HAP-1 (cell line): Measurements from ENCODE around the gene TNIK.

Experiments used
- DNase-seq, 2 experiments: peaks; one replicate each; pipeline ENCODE4 v3.0.0-alpha.2; 2016 to 2020; ENCODE audit warnings: low spot score in 2 of 2
- H3K27me3 ChIP-seq: fragments of 250-450 bp; sonication (Bioruptor Pico); 2 replicates; pipeline ENCODE4 v1.5.1; 2020; ENCODE audit warnings: low read depth, mild to moderate bottlenecking, moderate library complexity
- H3K36me3 ChIP-seq: fragments of 250-450 bp; sonication (Bioruptor Pico); replicated peaks from 2 replicates; pipeline ENCODE4 v1.5.1; 2020; ENCODE audit warnings: mild to moderate bottlenecking
- H3K4me1 ChIP-seq: fragments of 250-450 bp; sonication (Bioruptor Pico); 2 replicates; pipeline ENCODE4 v1.5.1; 2020; ENCODE audit warnings: mild to moderate bottlenecking
- H3K4me3 ChIP-seq: fragments of 250-450 bp; sonication (Bioruptor Pico); 2 replicates; pipeline ENCODE4 v1.5.1; 2020; ENCODE audit warnings: mild to moderate bottlenecking, moderate library complexity
- H3K9me3 ChIP-seq: fragments of 250-450 bp; sonication (Bioruptor Pico); 2 replicates; pipeline ENCODE4 v1.5.1; 2020; ENCODE audit warnings: mild to moderate bottlenecking, moderate library complexity
- in situ Hi-C: fragments of 300-500 bp; cut with MboI; formaldehyde crosslinking; loops from 3 replicates; pipeline ENCODE4 v1.14.3; 2020; ENCODE audit warnings: low sequenced_read_pairs, inconsistent platforms, mixed read lengths

The TNIK gene

DNA sequence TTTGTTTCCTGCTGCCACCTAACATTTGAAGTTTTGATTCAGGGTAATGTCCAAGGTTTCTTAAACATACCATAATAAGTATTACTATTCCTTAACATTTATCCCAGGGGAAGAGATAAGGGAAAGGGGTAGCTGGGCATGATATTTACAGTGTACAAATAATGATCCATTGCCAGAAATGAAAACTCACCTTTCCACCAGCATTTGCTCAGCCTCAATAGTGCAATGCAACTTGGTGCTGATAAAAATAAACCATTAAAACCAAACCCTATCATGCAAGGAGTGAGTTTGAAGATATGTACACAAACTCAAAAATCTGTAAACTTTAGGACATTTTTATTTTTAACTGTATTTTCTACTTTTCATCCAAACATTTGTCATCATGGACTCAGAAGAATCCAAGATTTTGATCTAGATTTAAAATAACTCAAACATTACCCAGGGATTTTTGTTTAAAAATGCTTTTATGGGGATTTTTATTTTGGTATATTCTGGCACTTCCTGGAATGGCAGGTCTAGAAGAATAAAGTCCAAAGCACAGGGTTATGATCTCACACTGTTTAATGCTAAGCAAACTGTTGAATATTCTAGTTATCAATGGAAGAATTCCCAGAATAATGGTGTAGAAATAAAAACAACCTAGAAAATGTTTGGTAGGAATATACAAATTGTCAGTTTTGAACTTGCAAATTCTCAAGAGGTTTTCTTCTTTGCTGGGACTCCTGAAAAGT, 401.2 kb downstream of the TNIK start:
- in situ Hi-C loops: loop anchor here (25.0 kb wide), 1 partner anchor 503 kb away; no protein-coding TSS in a partner anchor
- no peaks in the 10 kb centered on the region for H3K36me3 ChIP-seq
- H3K4me3 ChIP-seq: no peak overlapping the region
- no peaks in the 10 kb centered on the region; the same call in 1 of the 2 replicates for H3K27me3 ChIP-seq
- no peaks in the 10 kb centered on the region for H3K9me3 ChIP-seq
- no peak for DNase-seq
- H3K4me1 ChIP-seq: no peaks in the 10 kb centered on the region

DNA sequence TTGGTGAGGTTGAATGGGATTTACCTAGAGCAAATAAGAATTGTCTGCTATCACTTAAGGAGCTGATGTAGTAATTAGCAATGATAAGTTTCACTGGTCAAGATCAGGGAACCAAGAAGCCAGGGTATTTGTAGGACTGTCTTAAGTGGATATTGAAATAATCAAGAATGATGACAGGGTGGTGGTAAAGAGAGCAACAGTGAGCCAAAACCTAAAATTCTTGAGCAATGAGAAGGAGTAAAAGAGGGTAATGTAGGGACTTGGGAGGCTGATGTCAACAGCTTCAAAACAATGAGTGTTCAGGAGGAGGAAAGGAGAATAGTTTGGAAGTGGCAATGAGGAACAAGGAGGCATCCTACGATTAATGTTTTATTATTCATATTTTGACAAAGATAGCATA, 402.1 kb downstream of the TNIK start:
- no peaks in the 10 kb centered on the region; the same call in 1 of the 2 replicates for H3K27me3 ChIP-seq
- no peaks in the 10 kb centered on the region for H3K9me3 ChIP-seq
- no peaks in the 10 kb centered on the region for H3K4me1 ChIP-seq
- DNase-seq: no peak
- no peaks in the 10 kb centered on the region for H3K36me3 ChIP-seq
- in situ Hi-C loops: loop anchor here (25.0 kb wide), 1 partner anchor 504 kb away; no protein-coding TSS in a partner anchor
- no peak overlapping the region for H3K4me3 ChIP-seq

DNA sequence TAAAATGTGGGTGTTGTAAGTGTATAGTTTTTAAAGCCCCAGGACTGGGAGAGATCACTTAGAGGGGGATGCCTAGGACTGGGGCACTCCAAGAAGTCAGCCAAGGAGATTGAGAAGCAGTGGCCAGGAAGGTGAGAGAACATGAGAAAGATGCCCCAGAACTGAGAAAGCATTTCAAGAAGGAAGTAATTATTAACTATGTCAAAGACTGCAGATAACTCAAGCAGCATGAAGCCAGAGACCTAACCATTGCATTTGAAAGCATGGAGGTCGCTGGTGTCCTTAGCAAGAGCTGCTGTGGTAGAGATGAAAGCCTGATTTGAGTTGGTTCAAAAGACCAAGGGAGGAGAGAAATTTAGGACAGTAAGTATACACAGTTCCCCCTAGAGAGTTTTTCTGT, 403.1 kb downstream of the TNIK start:
- H3K27me3 ChIP-seq: no peaks in the 10 kb centered on the region; the same call in 1 of the 2 replicates
- H3K36me3 ChIP-seq: no peaks in the 10 kb centered on the region
- H3K4me1 ChIP-seq: no peaks in the 10 kb centered on the region
- no peak overlapping the region for H3K4me3 ChIP-seq
- in situ Hi-C loops: loop anchor here (25.0 kb wide), 1 partner anchor 505 kb away; no protein-coding TSS in a partner anchor
- H3K9me3 ChIP-seq: no peaks in the 10 kb centered on the region
- no peak for DNase-seq

DNA sequence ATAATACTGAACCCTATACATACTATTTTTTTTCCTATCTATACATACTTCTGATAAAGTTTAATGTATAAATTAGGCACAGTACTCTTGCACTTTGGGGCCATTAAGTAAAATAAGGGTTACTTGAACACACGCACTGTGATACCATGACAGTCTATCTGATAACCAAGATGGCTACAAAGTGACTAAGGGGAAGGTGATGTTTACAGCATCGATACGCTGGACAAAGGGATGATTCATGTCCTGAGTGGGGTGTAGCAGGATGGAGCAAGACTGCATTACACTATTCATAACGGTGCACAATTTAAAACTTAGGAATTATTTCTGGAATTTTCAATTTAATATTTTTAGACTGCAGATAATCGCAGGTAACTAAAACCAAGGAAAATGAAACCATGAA, 403.7 kb downstream of the TNIK start:
- Histone ChIP-seq H3K9me3 (no peaks in the 10 kb centered on the region), H3K36me3 (no peaks in the 10 kb centered on the region), H3K4me1 (no peaks in the 10 kb centered on the region), H3K4me3 (no peak overlapping the region), H3K27me3 (no peaks in the 10 kb centered on the region; the same call in 1 of the 2 replicates)
- no peak for DNase-seq
- in situ Hi-C loops: loop anchor here (25.0 kb wide), 1 partner anchor 506 kb away; no protein-coding TSS in a partner anchor

DNA sequence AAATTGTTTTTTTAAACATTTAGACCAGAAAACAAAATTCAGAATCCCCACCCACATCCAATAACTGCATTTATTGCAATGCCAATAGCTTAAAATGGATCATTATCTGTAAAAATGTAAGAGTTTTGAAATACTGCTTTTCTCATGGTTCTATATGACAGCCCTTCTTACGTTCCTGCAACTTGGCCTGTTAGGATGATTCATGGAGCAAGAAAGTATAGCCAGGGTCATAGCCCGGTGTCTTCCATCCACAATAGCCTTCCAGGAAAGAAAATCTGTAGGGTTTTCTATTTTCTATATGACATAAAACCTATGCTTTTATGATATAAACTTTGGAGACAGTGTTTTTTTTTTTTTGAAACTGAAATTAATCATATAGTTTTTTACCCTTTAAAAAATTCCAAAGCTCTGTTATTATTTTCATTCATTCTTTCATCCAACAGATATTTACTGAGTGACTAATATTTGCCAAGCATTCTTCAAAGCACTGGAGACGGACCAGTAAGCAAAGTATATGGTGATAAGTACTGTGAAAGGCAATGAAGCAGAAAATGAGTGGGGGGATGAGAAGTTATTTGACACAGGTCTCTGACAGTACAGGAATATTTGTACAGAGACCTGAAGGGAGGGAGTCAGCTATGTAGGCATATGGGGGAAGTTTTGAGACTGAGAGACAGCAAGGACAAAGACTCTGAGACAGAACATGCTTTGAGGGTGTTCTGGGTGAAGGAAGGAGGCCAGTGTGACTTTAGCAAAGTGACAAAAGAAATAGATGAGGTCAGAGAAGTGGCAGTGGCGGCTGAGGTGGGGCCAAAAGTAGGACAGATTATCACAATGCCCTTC, 404.6 kb downstream of the TNIK start:
- H3K9me3 ChIP-seq: no peaks in the 10 kb centered on the region
- in situ Hi-C loops: loop anchor here (25.0 kb wide), 1 partner anchor 507 kb away; no protein-coding TSS in a partner anchor
- H3K4me1 ChIP-seq: no peaks in the 10 kb centered on the region; the same call in 1 of the 2 replicates
- H3K27me3 ChIP-seq: no peaks in the 10 kb centered on the region; the same call in 1 of the 2 replicates
- H3K36me3 ChIP-seq: no peaks in the 10 kb centered on the region
- DNase-seq: no peak
- H3K4me3 ChIP-seq: no peak overlapping the region

DNA sequence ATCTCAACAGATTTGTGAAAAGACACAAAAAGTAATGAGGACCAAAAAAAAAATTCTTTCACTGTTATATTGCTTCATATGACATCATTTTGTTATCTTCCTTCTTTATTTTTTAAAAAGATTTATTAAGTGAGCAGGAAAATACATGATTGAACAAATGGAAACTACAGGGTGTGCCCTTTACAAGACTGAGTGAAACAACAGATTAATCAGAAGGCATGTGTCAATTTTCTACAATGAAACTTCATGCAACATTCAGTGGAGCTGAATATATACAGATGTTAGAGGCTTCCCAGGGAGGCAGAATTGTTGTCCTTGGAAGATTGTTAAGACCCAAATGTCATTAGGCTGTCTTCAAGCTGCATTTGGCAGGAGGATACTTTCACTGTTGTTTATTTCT, 405.3 kb downstream of the TNIK start:
- Histone ChIP-seq H3K4me3 (no peak overlapping the region), H3K36me3 (no peaks in the 10 kb centered on the region), H3K9me3 (no peaks in the 10 kb centered on the region), H3K4me1 (no peaks in the 10 kb centered on the region; the same call in 1 of the 2 replicates), H3K27me3 (no peaks in the 10 kb centered on the region; the same call in 1 of the 2 replicates)
- in situ Hi-C loops: loop anchor here (25.0 kb wide), 1 partner anchor 507 kb away; no protein-coding TSS in a partner anchor
- DNase-seq: no peak

DNA sequence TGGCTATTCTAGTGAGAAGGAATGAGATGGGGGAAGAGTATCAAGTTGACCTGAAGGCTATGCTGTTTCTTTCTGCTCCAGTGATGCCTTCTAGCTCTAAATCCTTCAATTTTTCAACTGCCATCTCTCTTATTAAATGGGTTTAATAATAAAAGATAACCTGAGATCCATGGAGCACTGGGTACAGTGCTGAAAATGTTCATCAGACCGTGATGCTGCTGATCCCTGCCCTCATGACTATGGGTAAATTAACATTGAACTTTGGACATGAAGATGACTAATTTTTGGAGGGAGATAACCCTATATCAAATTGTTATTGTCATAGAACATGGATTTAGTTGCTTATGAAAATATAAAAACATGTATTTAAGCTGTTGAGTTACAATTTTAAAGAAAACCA, 406.0 kb downstream of the TNIK start:
- Histone ChIP-seq H3K4me3 (no peak overlapping the region), H3K36me3 (no peaks in the 10 kb centered on the region), H3K9me3 (no peaks in the 10 kb centered on the region), H3K27me3 (no peaks in the 10 kb centered on the region; the same call in 1 of the 2 replicates), H3K4me1 (no peaks in the 10 kb centered on the region; the same call in 1 of the 2 replicates)
- in situ Hi-C loops: loop anchor here (25.0 kb wide), 1 partner anchor 508 kb away; no protein-coding TSS in a partner anchor
- DNase-seq: no peak

DNA sequence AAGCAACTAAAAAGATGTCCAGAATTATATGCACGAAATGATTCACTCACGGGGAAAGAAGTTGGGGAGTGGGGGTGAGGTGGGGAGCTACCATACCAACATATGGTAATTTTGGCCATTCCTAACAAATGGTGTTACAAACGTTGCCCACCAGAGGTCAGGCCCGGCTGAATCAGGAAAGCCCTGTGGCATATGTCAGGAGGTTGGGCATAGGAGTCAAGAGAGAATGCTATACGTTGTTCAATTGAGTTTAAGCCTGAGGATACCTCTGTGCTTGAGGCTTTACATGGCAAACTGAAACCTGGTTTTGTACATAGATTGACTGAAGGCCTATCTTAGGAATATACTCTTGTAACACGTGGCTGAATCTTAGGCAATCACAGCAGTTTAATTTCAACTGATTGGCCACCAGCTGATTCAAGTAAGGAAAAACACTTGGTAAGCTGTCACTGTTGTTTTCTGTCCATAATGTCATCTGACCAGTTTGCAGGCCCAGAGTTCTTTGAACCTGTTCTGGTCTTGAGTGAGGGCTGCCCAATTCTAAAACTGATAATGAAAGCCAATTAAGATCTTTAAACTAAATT, 410.3 kb downstream of the TNIK start:
- in situ Hi-C loops: loop anchor here (25.0 kb wide), 1 partner anchor 512 kb away; no protein-coding TSS in a partner anchor
- no peak overlapping the region for H3K4me3 ChIP-seq
- no peaks in the 10 kb centered on the region for H3K9me3 ChIP-seq
- H3K27me3 ChIP-seq: no peaks in the 10 kb centered on the region; the same call in 1 of the 2 replicates
- no peaks in the 10 kb centered on the region for H3K36me3 ChIP-seq
- no peaks in the 10 kb centered on the region; the same call in 1 of the 2 replicates for H3K4me1 ChIP-seq
- peak; percentile 47 to 72 for DNase-seq

DNA sequence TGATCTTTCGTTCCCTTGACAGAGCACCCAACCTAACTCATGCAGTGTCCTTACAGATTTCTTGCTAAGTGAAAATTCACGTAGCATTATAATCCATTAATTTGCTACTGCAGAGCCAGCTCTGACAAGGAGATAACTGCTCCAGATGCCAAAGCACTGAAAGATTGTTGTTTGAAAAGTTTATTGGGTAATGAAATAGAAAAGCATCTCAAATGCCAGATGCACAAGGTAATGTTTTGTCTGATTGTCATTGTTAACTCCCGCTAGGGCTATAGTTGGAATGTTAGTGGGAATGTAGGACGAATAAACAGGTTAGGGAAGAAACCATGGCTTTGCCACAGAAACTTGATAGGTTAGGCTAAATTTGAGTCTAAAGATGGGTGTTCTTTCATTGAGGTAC, 413.4 kb downstream of the TNIK start:
- no peak for DNase-seq
- no peak overlapping the region for H3K4me3 ChIP-seq
- in situ Hi-C loops: no loop called here
- no peaks in the 10 kb centered on the region for H3K9me3 ChIP-seq
- H3K4me1 ChIP-seq: no peaks in the 10 kb centered on the region; the same call in 1 of the 2 replicates
- no peaks in the 10 kb centered on the region for H3K27me3 ChIP-seq
- H3K36me3 ChIP-seq: no peaks in the 10 kb centered on the region

DNA sequence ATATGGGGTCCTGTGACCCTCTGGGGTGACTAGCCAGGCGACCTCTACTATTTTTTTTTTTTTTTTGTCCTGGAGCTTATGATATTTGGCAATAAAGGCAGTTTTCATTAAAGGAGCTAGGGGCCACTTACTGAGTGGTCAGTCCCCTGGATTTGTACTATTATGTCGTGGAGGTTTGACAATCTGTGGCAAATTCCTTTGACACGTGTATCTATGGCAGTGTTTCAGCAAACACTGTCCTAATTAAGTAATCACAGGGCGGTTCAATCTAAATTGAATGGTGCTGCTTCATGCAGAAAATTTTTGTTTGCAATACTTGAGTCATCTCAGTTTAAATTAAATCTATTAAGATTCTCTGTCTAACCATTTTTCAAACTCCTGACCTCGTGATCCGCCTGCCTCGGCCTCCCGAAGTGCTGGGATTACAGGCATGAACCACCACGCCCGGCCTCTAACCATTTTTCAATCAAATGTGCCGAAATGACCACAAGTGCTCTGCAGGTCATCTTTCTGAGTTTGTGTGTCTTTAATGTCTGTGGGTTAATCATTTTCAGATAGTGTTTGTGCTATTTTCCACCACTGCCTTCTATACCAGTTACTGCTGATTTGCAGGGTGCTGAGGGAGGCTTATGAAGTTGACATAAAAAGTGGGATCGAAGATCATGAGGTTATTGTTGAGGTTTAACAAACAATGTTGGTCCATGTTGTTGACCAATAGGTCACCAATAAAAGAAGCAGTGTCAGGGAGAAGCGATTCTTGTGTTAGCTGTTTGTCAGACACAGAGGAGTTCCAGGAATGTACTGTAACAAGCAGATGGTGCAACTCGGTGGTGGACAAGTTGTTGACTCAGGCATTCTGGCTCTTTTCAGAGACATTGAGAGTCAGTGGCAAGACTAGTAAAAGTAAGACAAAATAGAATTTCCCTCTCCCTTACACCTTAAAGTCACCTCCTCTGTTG, 415.1 kb downstream of the TNIK start:
- no peaks in the 10 kb centered on the region for H3K9me3 ChIP-seq
- H3K4me1 ChIP-seq: no peaks in the 10 kb centered on the region
- DNase-seq: no peak
- H3K27me3 ChIP-seq: no peaks in the 10 kb centered on the region
- no peaks in the 10 kb centered on the region for H3K36me3 ChIP-seq
- no peak overlapping the region for H3K4me3 ChIP-seq
- in situ Hi-C loops: no loop called here

DNA sequence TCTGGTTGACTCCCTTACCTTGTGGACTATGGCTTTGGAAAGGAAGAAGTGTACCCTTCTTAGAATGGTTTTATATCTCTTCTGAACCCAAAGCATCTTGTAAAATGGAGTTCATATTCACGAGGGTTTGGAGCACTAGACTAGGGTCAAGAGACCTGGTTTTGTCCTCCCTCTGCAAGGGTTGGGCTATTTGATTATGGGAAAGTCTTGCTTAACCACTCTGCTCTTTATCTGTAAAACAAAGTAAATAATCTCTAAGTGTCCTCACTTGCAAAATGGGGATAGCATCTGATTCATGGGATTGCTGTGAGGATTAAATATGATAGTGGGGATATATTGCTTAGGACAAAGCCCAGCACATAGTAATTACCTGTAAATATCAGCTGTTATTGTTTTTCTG, 415.8 kb downstream of the TNIK start:
- no peaks in the 10 kb centered on the region for H3K27me3 ChIP-seq
- in situ Hi-C loops: no loop called here
- H3K9me3 ChIP-seq: no peaks in the 10 kb centered on the region
- no peaks in the 10 kb centered on the region for H3K4me1 ChIP-seq
- H3K4me3 ChIP-seq: no peak overlapping the region
- no peaks in the 10 kb centered on the region for H3K36me3 ChIP-seq
- DNase-seq: no peak

DNA sequence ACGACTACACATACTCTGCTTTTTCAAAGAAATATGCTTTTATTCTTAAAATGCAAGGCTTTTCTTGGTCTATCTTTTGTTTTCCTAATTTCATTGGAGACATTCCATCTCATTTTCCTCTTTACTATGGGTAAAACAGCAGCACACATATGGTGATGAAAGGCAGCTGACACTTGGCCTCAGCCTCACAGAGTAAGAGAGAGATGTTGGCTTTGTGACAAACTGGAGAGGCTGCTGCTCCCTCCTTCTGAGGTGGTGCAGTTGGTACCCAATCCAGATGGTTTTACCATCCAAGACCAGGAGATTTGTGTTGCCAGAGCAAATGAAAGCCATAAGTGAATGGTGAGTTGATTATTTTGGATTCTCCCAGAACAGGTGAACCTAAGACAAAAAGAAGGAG, 420.5 kb downstream of the TNIK start:
- Histone ChIP-seq H3K36me3 (no peaks in the 10 kb centered on the region), H3K27me3 (peaks cover 9% of the 10 kb centered on the region), H3K4me1 (no peaks in the 10 kb centered on the region), H3K4me3 (no peak overlapping the region), H3K9me3 (no peaks in the 10 kb centered on the region)
- in situ Hi-C loops: no loop called here
- no peak for DNase-seq
